Transverse colon (tissue), 4 donors: ENCODE data around the gene SHISAL2A. TPM values are rescaled to one million over a fixed set of nuclear protein-coding genes. Genes with fewer than 3 reads are reported as not detected.

Experiments used
- DNase-seq: peaks from one replicate; pipeline ENCODE4 v3.0.0-alpha.2; 2019
- H3K27ac ChIP-seq, 4 donors: fragments of 200-600 bp; sonication (generic); 2 replicates each; pipeline ENCODE4 v1.5.1; 2016 to 2018; ENCODE audit warnings: inconsistent platforms in 4 of 4
- H3K27me3 ChIP-seq: fragments of 200-600 bp; sonication (generic); 2 replicates; pipeline ENCODE4 v1.5.1; 2017; ENCODE audit warnings: inconsistent platforms
- H3K36me3 ChIP-seq, 4 donors: fragments of 200-600 bp; sonication (generic); 2 replicates each; pipeline ENCODE4 v1.5.1; 2017 to 2019; ENCODE audit warnings: inconsistent platforms in 4 of 4
- H3K4me1 ChIP-seq, 4 donors: fragments of 200-600 bp; sonication (generic); 2 replicates each; pipeline ENCODE4 v1.5.1; 2017 to 2020; ENCODE audit warnings: inconsistent platforms in 4 of 4
- H3K4me3 ChIP-seq, 4 donors: fragments of 200-600 bp; sonication (generic); 1 replicate in 1 of 4; 2 replicates in 3 of 4; pipeline versions ENCODE4 v1.5.1 to v1.6.1; 2017 to 2019; ENCODE audit warnings: inconsistent platforms in 4 of 4
- H3K9me3 ChIP-seq, 2 donors: fragments of 200-600 bp; sonication (generic); 2 replicates each; pipeline ENCODE4 v1.5.1; 2017 to 2019; ENCODE audit warnings: inconsistent platforms in 2 of 2
- CTCF ChIP-seq, 5 experiments: fragments of 200-600 bp in 3 of 5; fragments of 450-650 bp in 2 of 5; sonication (generic) in 3 of 5; IDR thresholded peaks; 1 replicate in 2 of 5; 2 replicates in 3 of 5; pipeline ENCODE4 v1.5.1; 2016 to 2017; ENCODE audit warnings: antibody characterized with exemption in 5 of 5, inconsistent platforms in 3 of 5, mild to moderate bottlenecking in 2 of 5, moderate library complexity in 1 of 5
- EP300 ChIP-seq: sonication (generic); formaldehyde crosslinking; IDR thresholded peaks from one replicate; pipeline ENCODE4 v1.6.1; 2017; ENCODE audit warnings: antibody characterized with exemption, low read depth
- POLR2A ChIP-seq: fragments of 450-650 bp; IDR thresholded peaks from one replicate; pipeline ENCODE4 v1.6.1; 2016; ENCODE audit warnings: antibody characterized with exemption, mild to moderate bottlenecking, moderate library complexity
- POLR2AphosphoS5 ChIP-seq, 3 donors: sonication (generic); formaldehyde crosslinking; IDR thresholded peaks; one replicate each; pipeline ENCODE4 v1.6.1; 2016; ENCODE audit warnings: antibody characterized with exemption in 3 of 3
- WGBS, 2 donors: methylation state at CpG; one replicate each; pipeline ENCODE4 v1.1.5; 2018; ENCODE audit warnings: low coverage in 1 of 2; 5-methylcytosine and 5-hydroxymethylcytosine counted together
- in situ Hi-C, 4 donors: fragments of 200-750 bp; cut with MboI; loops; one replicate each; pipeline versions ENCODE4 v1.15.0 to v1.15.1; 2017; ENCODE audit warnings: low sequenced_read_pairs in 3 of 4, low pct_ligation_motif_present in 1 of 4, low pct_unique_long_range_greater_than_20kb in 1 of 4
- intact Hi-C: fragments of 100-400 bp; cut with DNase I; formaldehyde crosslinking; loops from one replicate; pipeline ENCODE4 v1.15.1; 2023; ENCODE audit warnings: low total_unique reads
- total RNA-seq, 4 donors: library from RNA; depleted of rRNA; stranded (reverse); fragments of >200 nt; gene quantifications; one replicate each; pipeline ENCODE4 v1.1.0, GENCODE V29; 2016

SHISAL2A gene
- total RNA-seq, 4 donors from 2014 or later, result 3.2 to 8.2 TPM; not detected in 2

DNA sequence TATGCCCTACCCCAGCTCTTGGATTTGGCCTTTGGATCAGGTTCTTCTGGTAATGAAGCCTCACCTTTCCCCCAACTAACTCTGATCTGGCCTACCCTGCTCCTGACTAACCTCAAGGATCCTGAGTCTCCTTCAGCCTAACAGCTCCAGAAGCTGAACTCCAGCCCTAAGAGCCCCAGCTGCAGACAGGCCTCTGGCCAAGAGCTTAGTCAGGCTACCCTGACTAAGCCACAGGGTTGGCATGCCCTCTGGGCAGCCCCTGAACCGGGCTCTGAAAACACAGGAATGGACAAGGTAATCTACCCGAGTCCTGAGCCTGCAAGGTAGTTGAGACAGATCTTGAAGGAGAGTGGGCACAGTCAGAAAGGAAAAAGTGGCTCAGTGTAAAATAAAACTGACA, 35.7 kb downstream of the SHISAL2A start:
- WGBS, 2 donors, result 98% methylated on average over 2 of the region's 2 CpGs; no CpG with 5 or more reads in 1 of the 2 donors
- intact Hi-C loops (no loop called here), in situ Hi-C loops (no loop called here)
- no peak overlapping the region for H3K27ac ChIP-seq
- no peak overlapping the region for H3K4me3 ChIP-seq
- H3K4me1 ChIP-seq, result no peaks in the 10 kb centered on the region
- no peak for DNase-seq
- no peak for TF ChIP-seq POLR2A
- TF ChIP-seq POLR2AphosphoS5 (IDR thresholded peaks at IDR 0.05), result no peak
- no peak for TF ChIP-seq EP300
- TF ChIP-seq CTCF (IDR thresholded peaks at IDR 0.05), result no peak
- no peaks in the 10 kb centered on the region for H3K36me3 ChIP-seq
- no peaks in the 10 kb centered on the region for H3K9me3 ChIP-seq
- no peaks in the 10 kb centered on the region for H3K27me3 ChIP-seq

DNA sequence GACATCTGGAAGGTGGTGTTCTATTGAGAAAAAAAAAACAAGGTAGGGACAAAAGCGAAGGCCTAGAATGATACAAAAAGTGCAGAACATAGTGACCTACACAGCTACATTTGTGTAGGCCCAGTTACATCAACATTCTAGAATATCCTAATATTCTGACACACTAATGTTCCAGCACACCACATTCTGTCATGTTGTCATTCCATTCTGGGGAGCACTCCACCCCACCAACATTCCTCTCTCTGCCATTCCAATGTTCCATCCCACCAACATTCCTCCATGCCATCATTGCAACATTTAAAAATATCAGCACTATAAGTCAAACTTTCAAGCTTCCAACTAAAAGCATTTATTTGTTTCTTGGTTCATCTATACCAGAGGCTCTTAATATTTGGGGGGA, 36.7 kb downstream of the SHISAL2A start:
- in situ Hi-C loops, result no loop called here
- no peaks in the 10 kb centered on the region for H3K9me3 ChIP-seq
- no peaks in the 10 kb centered on the region for H3K27me3 ChIP-seq
- DNase-seq, result no peak
- TF ChIP-seq EP300, result no peak
- no peak for TF ChIP-seq POLR2A
- no peak for TF ChIP-seq CTCF (IDR thresholded peaks at IDR 0.05)
- no peak for TF ChIP-seq POLR2AphosphoS5 (IDR thresholded peaks at IDR 0.05)
- H3K4me3 ChIP-seq, result no peak overlapping the region
- H3K27ac ChIP-seq, result no peak overlapping the region
- 97 to 100% methylated on average over 1 of the region's 1 CpG for WGBS, 2 donors
- intact Hi-C loops, result loop anchor here (5.0 kb wide), 1 partner anchor 203 kb away; no protein-coding TSS in a partner anchor
- H3K36me3 ChIP-seq, result no peaks in the 10 kb centered on the region
- H3K4me1 ChIP-seq, result no peaks in the 10 kb centered on the region

GRCh38 chr1:52670604-52671003, 37.6 kb downstream of the SHISAL2A start:
- Histone ChIP-seq H3K4me3 (no peak overlapping the region), H3K27me3 (no peaks in the 10 kb centered on the region), H3K36me3 (no peaks in the 10 kb centered on the region), H3K4me1 (no peaks in the 10 kb centered on the region), H3K9me3 (no peaks in the 10 kb centered on the region), H3K27ac (no peak overlapping the region)
- no peak for DNase-seq
- in situ Hi-C loops (no loop called here), intact Hi-C loops (loop anchor here (5.0 kb wide), 1 partner anchor 202 kb away; no protein-coding TSS in a partner anchor)
- TF ChIP-seq EP300 (no peak), CTCF (IDR thresholded peaks at IDR 0.05) (no peak), POLR2AphosphoS5 (IDR thresholded peaks at IDR 0.05) (no peak), POLR2A (no peak)
- WGBS, 2 donors, result 74 to 76% methylated on average over 2 of the region's 2 CpGs

GRCh38 chr1:52672946-52673345, 40.0 kb downstream of the SHISAL2A start:
- Histone ChIP-seq H3K36me3 (no peaks in the 10 kb centered on the region), H3K9me3 (no peaks in the 10 kb centered on the region), H3K4me3 (no peak overlapping the region), H3K27ac (no peak overlapping the region), H3K27me3 (no peaks in the 10 kb centered on the region), H3K4me1 (no peaks in the 10 kb centered on the region)
- no peak for DNase-seq
- in situ Hi-C loops (no loop called here), intact Hi-C loops (loop anchor here (5.0 kb wide), 1 partner anchor 199 kb away; no protein-coding TSS in a partner anchor)
- no peak for TF ChIP-seq CTCF (IDR thresholded peaks at IDR 0.05)
- TF ChIP-seq POLR2AphosphoS5 (IDR thresholded peaks at IDR 0.05), result no peak
- no peak for TF ChIP-seq EP300
- WGBS, 2 donors, result 75% methylated on average over 1 of the region's 1 CpG; no CpG with 5 or more reads in 1 of the 2 donors
